T-helper 1 cell treated with Interleukin-12 subunit alpha and Interleukin-12 subunit beta and Interleukin-4 antibody, amounts not matched to agents 30 ng/mL and 1 ng/mL, for 36 hours (primary cell): ENCODE results near the gene DBF4B. TPM values are rescaled to one million over a fixed set of nuclear protein-coding genes. Genes with fewer than 3 reads are reported as not detected.
"Not testable (repeated sequence)": the region's sequence is repeated elsewhere in the genome, so short reads cannot be mapped to it uniquely, and the experiment has no call there.

Source experiments
- intact Hi-C: fragments of 100-400 bp; cut with micrococcal nuclease; formaldehyde crosslinking; loops from one replicate; pipeline ENCODE4 v1.15.1; 2024
- total RNA-seq: library from RNA; stranded (reverse); gene quantifications from 2 replicates; pipeline ENCODE4 v1.2.3, GENCODE V29; 2022

DBF4B gene, protein sequence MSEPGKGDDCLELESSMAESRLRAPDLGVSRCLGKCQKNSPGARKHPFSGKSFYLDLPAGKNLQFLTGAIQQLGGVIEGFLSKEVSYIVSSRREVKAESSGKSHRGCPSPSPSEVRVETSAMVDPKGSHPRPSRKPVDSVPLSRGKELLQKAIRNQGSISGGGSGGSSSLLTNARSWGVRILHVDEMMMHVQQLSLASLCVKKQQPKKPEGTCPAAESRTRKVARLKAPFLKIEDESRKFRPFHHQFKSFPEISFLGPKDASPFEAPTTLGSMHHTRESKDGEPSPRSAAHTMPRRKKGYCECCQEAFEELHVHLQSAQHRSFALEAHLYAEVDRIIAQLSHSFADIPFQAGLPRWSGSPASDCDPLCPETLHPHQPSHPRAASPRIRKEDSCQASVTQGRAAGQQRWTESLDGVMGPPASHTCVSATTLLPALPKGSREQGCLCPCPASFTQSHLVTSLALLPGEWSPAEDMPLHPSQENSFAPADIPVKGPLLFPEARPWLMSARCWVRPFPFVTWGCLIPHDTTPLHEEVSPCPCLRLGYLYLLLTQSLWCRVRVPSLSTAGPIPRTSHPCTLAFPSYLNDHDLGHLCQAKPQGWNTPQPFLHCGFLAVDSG
- total RNA-seq = 20.0 and 20.5 TPM in 2 replicates

DNA sequence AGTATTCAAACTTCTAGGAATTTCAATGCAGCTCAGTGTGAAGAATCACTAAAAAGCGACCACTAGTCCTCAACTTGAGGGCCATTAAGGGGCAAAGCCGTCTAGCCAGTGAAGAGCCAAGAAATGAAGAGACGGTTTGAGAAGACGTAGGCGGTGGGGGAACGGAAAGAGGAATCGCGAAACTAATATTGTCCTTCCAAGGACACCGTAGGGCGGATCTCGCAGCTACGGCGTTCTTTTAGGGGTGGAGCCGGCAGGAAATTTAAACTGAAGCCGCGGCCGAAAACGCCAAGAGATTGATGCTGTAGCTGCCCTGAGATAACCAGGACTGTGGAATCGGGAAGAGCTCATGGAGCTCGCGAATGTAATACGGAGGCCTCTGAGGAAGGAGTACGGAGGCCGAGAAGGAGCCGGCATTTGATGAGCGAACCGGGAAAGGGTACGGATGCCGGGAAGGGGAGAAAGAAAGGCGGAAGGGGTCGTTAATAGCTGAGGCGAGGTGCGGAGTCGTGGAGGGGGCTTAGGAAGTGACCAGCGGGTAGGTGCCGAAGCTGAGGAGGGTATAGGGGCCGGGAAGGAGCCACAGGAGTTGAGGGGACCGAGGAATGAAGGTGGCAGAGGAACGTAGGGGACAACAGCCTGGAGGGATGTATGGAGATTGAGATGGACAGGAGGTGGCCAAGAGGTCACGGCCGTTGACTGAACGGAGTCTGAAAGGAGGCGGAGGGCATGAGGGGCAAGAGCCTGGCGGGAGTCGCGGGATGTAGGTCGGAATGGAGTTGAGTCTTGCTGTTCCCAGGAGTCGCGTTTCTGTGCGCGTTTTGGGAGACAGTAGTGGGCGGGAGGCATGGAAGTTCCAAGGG is at the start of gene DBF4B:
Gene DBF4B, plus strand, starts transcription at position 265 of the 863 bp plus-strand sequence. Its CDS starts 156 bp downstream, at position 421.
- intact Hi-C loops = loop anchor here (1.0 to 5.0 kb wide), 6 partner anchors 19 to 353 kb away; partner anchors contain the start of genes CCDC43, EFTUD2, FZD2 and GPATCH8

DNA sequence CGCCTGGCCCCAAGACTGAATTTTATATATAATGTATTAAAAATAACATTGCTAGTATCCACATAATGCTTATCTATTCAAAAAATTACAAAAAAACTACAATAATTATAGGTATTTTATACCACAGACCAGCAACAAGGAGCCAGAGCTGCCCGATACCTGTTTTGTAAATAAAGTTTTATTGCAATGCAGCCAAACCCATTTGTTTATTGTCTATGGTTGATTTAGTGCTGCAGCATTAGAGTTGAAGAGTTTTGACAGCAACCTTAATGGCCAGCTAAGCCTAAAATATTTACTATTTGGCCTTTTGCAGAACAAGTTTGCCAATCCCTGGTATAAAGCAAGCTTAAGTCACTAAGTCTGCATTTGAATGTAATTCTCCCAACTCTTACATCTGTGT is 46.6 kb upstream of the DBF4B start:
- intact Hi-C loops = no loop called here

DNA sequence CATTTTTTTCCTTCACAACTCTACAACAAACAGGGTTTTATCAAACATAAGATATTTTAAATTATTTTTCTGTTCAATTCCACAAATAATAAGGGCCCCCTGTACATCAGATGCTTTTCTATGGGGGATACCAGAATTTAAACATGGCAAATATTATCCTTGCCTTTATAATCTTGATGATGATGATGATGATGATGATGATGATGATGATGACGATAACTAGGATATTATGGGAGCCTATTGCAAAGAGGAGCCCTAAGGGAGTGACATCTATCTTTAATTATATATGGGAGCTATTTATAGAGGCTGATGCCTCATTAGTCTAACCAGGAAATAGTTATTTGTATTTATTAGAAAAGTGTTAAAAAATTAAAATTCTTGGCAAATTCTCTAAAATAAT is 45.4 kb upstream of the DBF4B start:
- intact Hi-C loops = no loop called here

DNA sequence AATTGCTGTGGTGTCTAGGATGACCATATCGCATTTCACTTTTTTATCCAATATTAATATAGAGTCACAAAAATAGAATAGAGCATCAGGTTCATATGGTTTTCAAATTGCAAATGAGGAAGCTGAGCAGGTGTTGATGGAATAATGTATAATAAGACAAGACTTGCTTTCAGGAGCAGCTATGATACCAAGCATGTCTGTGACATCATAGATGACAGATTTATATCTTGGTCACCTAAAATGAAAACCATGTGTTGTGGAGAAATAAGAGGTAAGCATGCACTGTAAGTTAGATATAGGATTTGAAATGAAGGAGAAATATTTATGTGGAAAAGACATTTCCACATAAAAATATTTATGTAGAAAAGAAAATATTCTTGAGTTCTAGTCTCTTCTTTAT is 43.6 kb upstream of the DBF4B start:
- intact Hi-C loops = no loop called here

DNA sequence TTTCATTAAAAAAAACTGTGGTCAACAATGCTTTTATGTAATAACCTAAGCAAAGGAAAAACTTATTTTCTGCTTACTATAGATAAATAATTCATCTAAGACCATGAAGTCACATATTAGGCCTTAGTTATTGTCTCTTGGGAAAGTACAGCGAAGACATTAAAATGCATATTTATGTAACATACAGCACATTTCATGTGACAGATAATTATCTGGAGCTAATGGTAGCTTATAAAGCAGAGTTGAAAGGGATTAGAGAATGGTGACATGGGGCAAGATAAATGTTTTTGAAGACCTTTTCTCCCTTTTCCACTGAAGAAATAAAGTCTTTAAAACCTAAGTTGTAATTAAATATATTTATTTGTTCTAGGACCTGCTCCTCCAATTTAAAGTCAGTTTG is 42.5 kb upstream of the DBF4B start:
- intact Hi-C loops = no loop called here

DNA sequence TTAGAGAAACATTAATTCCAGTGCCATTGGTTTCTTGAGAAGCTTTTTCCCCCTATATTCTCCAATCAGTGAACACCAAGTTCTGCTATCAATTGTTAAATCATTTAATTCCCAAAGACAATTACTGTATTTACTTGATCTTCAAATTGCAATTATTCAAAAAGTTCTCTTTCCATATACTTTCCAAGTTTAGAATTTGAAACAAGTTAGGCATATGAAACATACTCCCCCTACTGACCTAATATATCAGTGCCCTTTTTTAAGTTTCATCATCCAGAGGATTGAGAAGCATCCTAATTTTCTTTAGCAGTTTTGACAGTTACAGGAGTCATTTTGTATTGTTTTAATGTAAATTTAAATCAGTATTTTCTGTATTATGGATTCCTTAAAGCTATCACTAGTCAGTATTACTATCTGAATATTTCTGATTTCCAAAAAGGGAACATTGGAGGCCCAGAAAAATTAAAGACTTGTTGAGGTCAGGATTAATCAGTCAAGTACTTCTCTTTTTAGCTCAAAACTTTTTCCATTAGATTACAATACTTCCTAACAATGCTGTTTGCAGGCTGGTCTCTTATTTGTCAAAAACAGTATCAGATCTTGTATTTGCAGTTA is 35.9 kb upstream of the DBF4B start:
- intact Hi-C loops = loop anchor here (1.0 kb wide), 1 partner anchor 139 kb away; no protein-coding TSS in a partner anchor

DNA sequence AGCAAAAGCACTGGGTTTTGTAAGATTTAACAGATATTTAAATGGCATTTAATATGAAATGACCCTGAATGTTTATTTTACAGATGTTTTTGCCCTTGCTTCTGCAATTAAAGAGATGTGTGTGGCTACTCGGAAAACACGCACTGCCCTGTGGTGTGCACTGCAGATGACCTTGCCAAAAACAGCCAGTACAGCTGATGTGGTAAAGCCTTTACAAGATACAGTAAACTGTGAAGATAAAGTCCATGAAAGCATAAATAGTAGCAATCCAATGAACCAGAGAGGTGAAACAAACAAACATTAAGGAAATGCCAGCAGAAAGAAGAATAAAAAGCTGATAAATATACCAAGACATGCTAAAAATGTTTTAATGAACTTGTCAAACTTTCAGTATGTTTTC is 34.6 kb upstream of the DBF4B start:
- intact Hi-C loops = no loop called here

DNA sequence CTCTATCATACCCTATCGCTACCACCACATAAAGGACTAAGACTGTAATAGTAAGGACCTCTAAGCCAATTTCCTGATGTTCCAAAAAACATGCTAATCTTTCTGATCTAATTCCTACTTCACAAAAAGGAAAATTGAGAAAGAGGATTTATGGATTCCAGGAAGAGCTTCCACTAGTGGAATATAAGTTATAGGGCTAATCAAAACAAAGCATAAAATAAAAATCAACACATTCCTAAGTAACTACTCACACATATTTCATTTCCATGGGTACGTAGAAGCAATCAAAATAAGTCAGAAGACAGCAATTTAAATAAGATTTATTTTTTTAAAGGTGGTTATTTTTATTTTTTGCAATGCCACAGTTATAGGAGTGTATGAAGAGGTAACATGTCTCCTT is 31.3 kb upstream of the DBF4B start:
- intact Hi-C loops = no loop called here

DNA sequence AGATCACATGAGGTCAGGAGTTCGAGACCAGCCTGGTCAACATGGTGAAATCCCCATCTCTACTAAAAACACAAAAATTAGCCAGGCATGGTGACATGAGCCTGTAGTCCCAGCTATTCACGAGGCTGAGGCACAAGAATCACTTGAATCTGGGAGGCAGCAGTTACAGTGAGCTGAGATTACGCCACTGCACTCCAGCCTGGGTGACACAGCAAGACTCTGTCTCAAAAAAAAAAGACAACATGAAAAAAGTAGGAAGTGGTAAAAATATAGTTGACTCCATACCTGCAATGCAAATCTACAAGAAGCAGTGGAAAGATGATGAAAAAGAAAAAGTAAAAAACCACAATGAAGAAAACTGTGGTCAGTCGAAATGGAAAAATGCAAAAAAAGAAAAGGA is 25.2 kb upstream of the DBF4B start:
- intact Hi-C loops = not testable (repeated sequence)

DNA sequence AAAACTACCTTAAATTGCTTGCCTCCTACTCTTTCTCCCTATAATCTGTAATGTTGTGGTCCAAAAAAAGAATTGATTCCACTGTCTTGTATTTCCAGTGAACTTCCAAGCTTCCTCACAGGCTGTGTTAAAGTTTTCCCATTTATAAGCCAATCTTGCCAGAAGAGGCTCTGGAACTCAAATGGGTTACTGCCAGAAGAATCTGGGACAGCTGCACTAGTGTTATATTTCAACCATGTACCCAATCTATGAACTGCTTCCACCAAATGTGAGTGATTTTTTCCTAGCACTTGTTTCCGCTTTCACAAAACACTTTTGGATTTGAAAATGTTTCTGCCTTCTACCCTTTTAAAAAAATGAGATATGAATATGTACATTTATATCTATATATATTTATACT is 20.7 kb upstream of the DBF4B start:
- intact Hi-C loops = no loop called here

DNA sequence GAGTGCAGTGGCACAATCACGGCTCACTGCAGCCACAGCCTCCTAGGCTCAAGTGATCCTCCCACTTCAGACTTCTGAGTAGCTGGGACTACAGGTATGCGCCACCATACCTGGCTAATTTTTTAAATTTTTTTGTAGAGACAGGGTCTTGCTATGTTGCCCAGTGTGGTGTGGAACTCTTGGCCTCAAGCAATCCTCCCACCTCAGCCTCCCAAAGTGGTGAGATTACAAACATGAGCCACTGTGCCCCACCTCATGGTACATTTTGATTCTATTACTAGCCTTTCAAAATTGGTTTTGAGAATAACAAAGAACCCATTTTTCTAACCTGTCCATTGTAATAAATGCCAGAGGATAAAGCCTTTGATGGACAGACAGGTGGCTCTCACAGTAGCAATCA is 20.3 kb upstream of the DBF4B start:
- intact Hi-C loops = no loop called here

DNA sequence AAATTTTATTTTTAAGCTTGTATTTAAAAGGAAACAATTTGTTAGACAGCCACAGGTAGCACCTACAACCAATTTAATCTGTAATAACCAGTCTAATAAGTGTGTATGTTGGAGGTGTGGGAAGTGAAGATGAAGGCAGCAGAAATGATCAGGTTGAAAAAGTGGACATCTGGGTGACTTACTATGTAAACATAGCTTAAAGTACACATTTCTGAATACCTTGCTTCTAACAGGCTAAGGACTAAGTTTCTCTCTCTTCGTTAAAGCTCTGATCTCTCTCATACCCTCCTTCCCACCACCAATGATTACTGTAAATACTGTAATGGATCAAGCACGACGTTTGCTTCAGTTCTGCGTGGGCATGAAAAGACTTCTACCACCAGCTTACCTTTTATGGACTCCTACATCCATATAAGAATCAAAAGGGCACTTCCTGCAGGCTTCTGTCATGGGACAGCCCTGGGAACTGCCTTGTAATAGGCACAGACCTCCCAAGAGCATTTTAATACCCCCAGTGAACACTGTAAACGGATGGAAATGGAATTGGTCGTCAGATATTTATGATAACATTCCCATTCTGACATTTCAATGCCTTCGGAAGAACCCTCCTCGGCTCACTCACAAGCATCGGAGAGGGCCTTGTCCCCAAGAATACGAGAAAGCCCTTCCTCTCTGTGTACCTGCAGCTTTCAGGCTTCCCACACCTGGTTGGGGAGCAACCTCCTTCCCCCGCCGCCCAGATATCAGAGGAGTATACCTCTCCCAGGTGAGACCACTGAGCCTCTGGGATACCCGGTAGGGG is 19.6 kb upstream of the DBF4B start:
- intact Hi-C loops = loop anchor here (1.0 kb wide), 2 partner anchors 19 to 186 kb away; partner anchors contain the start of genes DBF4B and GPATCH8

DNA sequence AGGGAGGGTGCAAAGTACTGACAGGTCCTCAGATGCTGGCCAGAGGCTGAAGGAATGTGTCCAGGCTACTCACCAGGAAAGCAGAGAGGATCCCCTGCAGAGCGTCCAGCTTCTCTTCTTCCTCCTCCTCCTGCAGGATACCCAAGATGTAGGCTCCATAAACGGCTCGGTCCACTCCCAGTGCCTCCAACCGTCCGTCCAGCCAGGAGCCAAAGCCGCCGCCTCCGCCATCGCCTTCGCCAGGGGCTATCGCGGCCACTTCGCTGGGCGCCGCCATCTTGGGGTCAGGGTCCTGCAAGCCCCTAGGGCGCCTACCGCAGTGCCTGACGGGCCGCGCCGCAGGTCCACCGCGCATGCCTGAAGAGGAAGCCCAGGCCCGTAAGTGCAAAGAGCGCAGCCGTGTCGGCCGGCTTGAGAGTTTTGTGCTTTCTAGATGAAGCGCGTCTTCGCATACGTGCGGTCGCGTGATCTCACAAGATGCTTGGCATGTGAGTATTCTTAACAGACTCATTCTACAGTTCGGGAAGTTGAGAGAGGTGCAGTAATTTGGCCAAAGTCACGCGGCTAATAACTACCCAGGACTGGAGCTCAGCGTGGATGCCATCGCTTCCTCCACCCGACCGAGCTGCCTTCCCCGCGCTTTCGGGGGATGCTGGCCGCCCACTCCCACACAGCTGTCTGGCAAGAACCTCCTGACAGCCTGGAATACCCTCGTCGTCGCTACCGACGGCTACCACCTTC is 18.8 kb upstream of the DBF4B start, which contains the start of gene CCDC43:
Gene CCDC43, minus strand, starts transcription at position 300 of the 741 bp plus-strand sequence. Its CDS starts 23 bp downstream, at position 277.
- intact Hi-C loops = loop anchor here (1.0 to 5.0 kb wide), 3 partner anchors 19 to 967 kb away; partner anchors contain the start of genes DBF4B and GPATCH8

DNA sequence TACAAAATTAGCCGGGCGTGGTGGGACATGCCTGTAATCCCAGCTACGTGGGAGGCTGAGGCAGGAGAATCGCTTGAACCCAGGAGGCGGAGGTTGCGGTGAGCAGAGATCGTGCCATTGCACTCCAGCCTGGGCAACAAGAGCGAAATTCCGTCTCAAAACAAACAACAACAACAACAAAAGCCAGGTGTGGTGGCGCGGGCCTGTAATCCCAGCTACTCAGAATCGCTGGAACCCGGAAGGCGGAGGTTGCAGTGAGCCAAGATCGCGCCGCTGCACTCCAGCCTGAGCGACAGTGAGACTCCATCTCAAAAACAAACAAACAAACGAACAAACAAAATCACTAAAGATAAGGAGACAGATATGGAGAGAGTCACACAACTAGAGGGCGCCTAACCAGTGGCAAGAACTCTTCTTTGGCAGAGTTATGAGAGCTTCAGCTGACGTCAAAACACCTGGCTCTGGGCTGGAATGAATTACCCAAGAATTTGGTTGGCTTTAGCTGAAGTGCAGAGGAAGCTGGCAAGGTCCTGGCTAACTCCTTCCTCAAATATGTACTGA is 17.6 kb upstream of the DBF4B start:
- intact Hi-C loops = loop anchor here (5.0 kb wide), 1 partner anchor 969 kb away; no protein-coding TSS in a partner anchor

DNA sequence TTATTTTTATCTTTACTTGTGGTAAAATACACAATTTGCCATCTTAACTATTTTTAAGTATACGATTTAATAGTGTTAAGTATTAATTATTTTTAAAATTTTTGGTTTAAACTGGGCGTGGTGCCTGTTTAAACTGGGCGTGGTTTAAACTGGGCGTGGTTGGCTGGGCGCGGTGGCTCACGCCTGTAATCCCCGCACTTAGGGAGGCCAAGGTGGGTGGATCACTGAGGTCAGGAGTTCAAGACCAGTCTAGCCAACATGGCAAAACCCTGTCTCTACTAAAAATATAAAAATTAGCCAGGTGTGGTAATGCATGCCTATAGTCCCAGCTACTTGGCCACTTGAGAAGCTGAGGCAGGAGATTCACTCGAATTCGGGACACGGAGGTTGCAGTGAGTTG is 14.9 kb upstream of the DBF4B start:
- intact Hi-C loops = loop anchor here (5.0 kb wide), 1 partner anchor 971 kb away; no protein-coding TSS in a partner anchor

DNA sequence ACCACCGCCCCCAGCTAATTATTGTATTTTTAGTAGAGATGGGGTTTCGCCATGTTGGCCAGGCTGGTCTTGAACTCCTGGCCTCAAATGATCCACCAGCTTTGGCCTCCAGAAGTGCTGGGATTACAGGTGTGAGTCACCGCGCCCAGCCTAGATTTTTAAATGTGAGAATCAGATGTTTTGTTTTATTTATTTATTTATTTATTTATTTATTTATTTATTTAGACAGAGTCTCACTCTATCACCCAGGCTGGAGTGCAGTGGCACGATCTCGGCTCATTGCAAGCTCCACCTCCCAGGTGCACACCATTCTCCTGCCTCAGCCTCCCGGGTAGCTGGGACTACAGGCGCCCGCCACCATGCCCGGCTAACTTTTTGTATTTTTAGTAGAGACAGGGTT is 8.2 kb upstream of the DBF4B start:
- intact Hi-C loops = not testable (repeated sequence)

DNA sequence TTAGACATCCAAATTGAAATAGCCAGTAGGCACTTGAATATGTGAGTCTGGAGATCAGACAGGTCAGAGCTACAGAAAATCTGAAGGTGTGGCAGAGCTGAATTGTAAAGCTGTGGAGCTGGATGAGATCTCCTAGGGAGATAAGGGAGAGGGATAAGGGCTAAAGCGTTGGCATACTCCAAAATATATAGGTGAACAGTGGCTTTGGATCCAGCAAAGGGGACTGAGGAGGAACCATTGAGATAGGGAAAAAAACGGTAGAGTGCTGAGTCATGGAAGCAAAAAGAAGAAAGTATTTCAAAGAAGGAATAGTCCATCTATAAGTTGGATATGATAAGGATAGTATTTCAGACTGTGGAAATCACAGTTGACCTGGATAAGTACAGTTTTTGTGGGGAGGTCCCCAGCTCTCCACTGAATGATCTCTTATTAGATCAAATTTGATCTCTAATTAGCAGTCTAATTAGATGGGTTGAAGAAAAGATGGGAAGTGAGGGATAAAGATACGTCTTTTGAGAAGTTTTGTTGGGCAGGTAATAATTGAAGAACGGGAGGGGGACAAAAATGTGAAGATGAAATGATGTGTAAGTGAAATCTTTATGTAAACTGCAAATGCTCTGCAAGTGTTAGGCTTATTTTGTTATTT is 587 bp upstream of the DBF4B start:
- intact Hi-C loops = loop anchor here (1.0 to 5.0 kb wide), 6 partner anchors 19 to 353 kb away; partner anchors contain the start of genes CCDC43, EFTUD2, FZD2 and GPATCH8

DNA sequence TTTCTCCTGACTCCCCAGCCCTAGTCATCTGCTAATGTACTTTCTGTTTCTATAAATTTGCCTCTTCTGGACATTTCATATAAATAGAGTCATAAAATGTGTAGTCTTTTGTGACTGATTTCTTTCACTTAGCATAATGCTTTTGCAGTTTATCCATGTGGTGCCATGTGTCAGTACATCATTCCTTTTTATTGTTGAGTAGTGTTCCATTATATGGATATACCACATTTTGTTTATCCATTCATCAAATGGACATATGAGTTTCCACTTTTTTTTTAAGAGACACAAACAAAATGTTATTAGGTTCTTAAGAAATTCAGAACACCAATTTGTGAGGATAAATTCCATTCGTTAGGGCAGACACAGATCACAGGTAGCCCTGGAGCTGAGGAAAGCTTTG is 11.0 kb downstream of the DBF4B start:
- intact Hi-C loops = no loop called here
